Fibroblast of skin of right quadriceps (primary cell): ENCODE results near the gene ASMTL.
A peak's percentile ranks its signal among the peaks of the same experiment; 100 is the strongest.
"Not testable (repeated sequence)": the region's sequence is repeated elsewhere in the genome, so short reads cannot be mapped to it uniquely, and the experiment has no call there.

Source experiments
- DNase-seq: peaks from one replicate; pipeline ENCODE4 v3.0.0-alpha.2; 2013

ASMTL gene

GRCh38 chrX:1481636-1482529 is 29.2 kb upstream of the ASMTL start:
- DNase-seq = peak; percentile 87

DNA sequence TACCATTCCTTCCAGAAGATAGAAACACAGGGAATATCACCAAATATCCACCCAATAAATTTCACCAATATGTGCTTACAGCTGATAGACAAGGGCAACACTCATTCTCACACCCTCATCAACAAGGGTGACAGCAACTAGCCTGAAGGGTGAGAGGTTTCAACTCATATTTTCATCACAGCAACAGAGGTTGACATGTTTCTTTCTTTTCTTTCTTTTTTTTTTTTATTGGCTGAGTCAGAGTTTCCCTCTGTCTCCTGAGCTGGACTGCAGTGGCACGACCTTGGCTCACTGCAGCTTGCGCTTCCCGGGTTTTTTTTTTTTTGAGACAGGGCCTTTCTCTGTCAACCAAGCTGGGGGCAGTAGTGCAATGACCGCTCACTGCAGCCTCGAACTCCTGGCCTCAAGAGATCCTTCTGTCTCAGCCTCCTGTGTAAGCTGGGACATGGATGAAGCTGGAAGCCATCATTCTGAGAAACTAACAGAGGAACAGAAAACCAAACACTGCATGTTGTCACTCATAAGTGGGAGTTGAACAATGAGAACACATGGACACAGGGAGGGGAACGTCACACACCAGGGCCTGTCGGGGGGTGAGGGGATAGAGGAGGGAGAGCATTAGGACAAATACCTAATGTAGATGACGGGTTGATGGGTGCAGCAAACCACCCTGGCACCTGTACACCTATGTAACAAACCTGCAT is 27.5 kb upstream of the ASMTL start:
- DNase-seq = no peak

GRCh38 chrX:1477801-1478458 is 25.2 kb upstream of the ASMTL start:
- no peak for DNase-seq

DNA sequence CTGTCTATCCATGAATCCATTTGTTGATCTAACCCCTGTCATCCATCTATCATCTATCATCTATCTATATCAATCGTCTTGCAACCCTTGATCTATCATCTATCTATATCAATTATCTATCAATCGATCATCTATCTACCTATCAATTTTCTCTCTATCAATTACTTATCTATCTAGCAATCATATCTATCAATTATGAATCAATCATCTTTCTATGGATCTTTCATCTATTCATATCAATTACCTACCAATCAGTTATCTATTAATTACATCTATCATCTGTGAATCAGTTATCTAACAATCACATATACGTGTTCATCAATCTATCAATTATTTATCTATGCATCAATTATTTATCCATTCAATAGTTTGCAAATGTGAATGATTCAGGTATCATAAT is 24.5 kb upstream of the ASMTL start:
- no peak for DNase-seq

GRCh38 chrX:1476682-1477081 is 24.0 kb upstream of the ASMTL start:
- no peak for DNase-seq

- no peak for DNase-seq
Measured at GRCh38 chrX:1475881-1476280, 23.2 kb upstream of the ASMTL start.

- no peak for DNase-seq
Measured at GRCh38 chrX:1475481-1475880, 22.8 kb upstream of the ASMTL start.

DNA sequence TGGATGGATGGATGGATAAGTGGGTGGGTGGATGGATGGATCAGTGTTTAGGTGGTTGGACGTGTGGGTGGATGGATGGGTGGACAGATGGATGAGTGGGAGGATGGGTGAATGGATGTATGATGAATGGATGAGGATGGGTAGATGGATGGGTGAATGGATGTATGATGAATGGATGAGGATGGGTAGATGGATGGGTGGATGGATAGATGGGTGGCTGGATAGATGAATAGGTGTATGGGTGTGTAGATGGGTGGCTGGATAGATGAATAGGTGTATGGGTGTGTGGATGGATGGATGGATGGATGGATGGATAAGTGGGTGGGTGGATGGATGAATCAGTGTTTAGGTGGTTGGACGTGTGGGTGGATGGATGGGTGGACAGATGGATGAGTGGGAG is 21.9 kb upstream of the ASMTL start:
- DNase-seq = not testable (repeated sequence)

- no peak for DNase-seq
Measured at GRCh38 chrX:1472975-1473374, 20.3 kb upstream of the ASMTL start.

GRCh38 chrX:1468250-1468772 is 15.6 kb upstream of the ASMTL start:
- peak; percentile 48 for DNase-seq

- DNase-seq = no peak
Measured at GRCh38 chrX:1466971-1467561, 14.4 kb upstream of the ASMTL start.

GRCh38 chrX:1466232-1466661 is 13.5 kb upstream of the ASMTL start:
- DNase-seq = no peak

GRCh38 chrX:1465286-1466231 is 12.8 kb upstream of the ASMTL start:
- no peak for DNase-seq

DNA sequence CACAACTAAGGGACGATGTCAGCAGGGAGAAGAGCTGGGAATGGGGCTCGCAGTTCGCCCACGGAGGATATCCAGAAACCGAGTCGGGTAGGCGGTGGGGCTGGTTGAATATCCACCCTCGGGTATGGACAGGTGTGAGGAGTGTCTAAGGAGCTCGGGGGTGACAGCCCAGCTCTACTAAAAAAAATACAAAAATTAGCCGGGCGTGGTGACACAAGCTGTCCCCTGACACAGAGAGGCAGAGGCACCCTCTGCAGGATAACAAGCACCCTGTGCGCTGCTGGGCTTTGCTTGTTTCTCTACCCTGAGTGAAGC is 12.2 kb upstream of the ASMTL start:
- no peak for DNase-seq

GRCh38 chrX:1464041-1464970 is 11.6 kb upstream of the ASMTL start:
- no peak for DNase-seq

GRCh38 chrX:1463581-1463980 is 10.9 kb upstream of the ASMTL start:
- no peak for DNase-seq

- peak; percentile 64 for DNase-seq
Measured at GRCh38 chrX:1462596-1463251, 10.0 kb upstream of the ASMTL start.

GRCh38 chrX:1462110-1462509 is 9.4 kb upstream of the ASMTL start:
- DNase-seq = no peak

DNA sequence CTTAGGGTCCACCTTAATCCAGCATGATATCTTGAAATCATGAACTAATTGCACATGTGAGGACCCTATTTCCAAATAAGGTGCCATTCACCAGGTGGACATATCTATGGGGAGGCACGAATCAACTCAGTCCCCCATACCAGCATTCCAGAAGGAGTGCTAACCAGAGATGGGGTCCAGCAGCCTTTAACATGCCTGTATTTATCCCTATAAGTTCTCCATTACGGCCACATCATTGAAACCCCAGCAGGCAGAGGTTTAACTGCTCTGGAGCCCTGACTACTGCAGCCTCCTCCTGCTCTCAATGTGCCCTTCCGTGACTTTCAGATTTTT is 3.2 kb upstream of the ASMTL start:
- no peak for DNase-seq
